Stimulated activated CD4-positive, alpha-beta T cell treated with anti-CD3 and anti-CD28 coated beads, Interleukin-12 subunit alpha, Interleukin-12 subunit beta, amount 100 ng/mL, for 48 hours (primary cell): ENCODE results near the gene TMEM205.
"Not testable (repeated sequence)": the region's sequence is repeated elsewhere in the genome, so short reads cannot be mapped to it uniquely, and the experiment has no call there.

ENCODE experiments used
- DNase-seq, 3 donors: peaks; one replicate each; pipeline ENCODE4 v3.0.0-alpha.2; 2020; ENCODE audit warnings: low read depth in 2 of 3, low spot score in 1 of 3

The TMEM205 gene

DNA sequence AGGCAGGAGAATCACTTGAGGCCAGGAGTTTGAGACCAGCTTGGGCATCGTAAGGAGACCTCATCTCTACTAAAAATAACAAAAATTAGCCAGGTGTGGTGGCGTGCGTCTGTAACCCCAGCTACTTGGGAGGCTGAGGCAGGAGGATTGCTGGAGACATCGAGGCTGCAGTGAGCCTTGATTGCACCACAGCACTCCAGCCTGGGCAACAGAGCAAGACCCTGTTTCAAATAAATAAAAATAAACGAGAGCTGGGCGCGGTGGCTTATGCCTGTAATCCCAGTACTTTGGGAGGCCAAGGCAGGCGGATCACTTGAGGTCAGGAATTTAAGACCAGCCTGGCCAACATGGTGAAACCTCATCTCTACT is 6.0 kb downstream of the TMEM205 start:
- DNase-seq: not testable (repeated sequence)

DNA sequence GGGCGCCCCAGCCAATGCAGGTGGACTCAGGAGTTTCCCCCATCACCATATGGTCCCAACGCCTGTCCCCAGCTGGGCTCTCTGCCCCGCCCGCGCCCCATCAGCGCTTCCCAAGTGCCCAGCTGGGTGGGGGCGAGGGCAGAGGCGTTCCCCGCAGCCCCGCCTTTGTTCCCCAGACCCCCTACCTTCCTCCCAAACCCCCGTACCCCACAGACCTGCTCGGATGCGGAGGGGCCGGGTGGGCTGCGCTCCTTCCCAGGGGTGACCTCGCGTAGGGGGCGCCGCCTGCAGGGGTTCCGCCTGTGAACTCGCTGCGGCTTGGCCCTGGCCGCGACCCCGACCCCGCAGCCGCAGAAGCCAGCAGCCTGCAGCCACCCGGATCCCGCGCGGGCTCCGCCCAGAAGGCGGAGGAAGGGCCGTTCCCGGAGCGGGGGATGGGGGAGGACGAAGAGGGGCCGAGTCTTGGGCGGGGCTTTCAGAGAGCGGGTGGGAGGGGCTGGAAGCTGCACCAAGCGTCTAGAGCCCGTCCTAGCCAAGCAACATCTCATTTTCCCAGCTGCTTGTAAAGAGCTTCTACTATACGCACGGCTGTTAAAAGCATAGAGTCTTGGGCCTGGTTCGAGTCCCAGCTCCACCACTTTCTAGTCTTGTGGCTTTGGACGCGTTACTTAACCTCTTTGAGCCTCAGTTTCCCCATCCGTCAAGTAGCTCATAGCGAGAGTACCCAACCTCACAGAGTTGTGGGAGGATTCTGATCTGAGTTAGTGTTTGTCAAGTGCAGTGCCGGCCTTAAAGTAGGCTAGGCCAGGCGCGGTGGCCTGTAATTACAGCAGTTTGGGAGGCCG is 6.6 kb downstream of the TMEM205 start, which contains the start of gene RAB3D:
Gene RAB3D (minus strand): TSS at position 404 of the 845 bp plus-strand sequence. CDS start 2,258 bp downstream, outside the sequence.
- DNase-seq: peak; percentile 74 to 84 (median 83)

DNA sequence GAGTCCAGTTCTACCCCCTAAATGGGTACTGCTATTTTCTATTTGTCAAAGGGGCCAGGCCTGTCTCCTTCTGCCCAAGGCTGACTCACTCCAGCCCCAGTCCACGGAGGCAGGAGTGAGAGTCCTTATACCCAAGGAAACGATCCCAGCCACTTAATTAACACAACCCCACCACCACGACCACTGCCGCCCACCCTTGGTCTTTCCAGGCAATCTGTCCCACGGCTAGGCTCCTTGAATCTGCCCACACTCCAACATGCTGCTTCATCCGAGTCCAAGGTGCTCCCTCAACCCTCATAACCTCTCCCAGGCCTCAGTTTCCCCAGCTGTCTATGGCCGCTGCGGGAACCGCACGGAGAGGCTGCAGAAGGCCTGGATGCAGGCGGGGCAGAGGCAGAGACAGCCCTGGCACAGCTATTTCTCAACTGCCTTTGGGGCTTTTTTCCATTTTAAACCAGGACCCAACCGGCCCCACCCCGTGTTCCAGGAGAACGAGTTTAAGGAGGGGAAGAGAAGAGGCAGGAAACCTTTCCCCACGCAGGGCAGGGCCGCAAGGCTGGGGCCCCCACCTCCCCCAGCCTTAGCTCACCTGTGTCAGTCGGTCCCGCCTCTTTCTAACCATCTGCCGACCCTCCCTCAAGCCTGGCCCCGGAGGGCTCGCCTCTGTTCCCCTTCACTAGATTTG is 7.4 kb downstream of the TMEM205 start:
- DNase-seq: no peak

DNA sequence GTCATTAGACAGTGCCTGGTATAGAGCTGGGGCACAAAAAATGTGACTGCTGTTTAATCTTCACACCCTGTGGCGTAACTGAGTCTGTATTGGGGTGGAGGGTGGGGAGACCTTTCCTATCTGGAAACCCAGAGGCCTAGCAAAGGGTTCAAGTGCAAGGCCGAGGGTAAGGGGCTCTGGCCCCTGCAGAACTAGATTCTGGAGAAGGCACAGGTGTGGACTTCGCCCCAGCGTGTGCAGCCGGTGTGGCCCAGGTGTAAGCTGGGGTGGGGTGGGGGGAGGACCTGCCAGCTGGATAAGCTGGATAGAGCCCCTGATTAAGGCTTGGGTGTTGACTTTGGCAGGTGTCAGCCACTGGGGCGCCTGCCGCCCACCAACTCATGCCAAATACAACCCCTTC is 7.9 kb downstream of the TMEM205 start:
- DNase-seq: no peak

DNA sequence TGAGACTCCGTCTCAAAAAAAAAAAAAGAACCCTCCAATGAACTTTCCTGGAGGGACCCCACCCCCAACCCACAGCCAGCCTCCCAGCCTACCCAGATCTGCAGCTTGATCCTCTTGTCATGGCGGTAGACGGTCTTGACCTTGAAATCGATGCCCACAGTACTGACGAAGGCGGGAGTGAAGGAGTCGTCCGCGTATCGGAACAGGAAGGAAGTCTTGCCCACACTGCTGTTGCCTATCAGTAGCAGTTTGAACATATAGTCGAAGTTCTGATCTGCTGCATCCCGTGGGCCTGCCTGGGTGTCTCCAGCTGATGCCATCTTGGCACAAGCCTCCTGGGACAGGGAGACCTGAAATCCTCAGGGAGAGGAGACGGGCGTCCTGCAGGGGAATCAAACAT is 9.0 kb downstream of the TMEM205 start:
- DNase-seq: no peak

DNA sequence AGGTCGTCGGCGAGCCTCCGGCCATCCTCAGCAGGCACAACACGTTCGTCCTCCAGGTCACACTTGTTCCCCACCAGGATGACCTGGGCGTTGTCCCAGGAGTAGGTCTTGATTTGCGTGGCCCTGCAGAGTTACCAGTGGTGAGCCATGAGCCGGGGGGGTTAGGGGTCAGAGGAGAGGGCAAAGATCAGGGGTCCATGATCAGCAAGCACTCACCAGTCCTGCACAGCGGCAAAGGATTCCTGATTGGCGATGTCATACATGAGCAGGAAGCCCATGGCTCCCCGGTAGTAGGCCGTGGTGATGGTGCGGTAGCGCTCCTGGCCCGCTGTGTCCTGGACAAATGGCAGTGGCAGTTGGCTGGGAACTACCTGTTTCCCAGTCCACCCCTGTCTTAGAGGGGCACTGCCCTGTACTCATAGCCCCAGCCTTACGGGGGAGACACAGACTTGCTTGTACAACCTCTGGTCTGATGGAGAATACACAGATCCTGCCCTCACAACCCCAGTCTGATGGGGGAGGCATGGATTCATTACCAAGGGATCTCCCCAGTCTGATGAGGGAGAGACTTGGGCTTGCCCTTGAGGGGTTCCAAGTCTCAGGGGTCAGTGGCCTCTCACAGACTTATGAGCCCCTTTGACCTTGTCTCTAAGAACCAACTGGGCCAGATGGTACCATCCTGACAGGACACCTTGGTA is 10.5 kb downstream of the TMEM205 start:
- DNase-seq: no peak

DNA sequence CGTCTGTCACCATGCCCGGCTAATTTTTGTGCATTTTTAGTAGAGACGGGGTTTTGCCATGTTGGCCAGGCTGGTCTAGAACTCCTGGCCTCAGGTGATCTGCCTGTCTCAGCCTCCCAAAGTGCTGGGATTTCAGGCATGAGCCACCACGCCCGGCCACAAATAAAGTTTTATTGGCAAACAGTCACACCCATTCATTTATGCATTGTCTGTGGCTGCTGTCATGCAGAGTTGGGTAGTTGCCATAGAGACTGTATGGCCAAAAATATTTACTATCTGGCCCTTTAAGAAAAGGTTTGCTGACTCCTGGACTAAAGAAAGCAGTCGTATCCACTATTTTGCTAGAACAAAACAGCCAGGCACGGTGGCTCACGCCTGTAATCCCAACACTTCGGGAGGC is 12.2 kb downstream of the TMEM205 start:
- not testable (repeated sequence) for DNase-seq

DNA sequence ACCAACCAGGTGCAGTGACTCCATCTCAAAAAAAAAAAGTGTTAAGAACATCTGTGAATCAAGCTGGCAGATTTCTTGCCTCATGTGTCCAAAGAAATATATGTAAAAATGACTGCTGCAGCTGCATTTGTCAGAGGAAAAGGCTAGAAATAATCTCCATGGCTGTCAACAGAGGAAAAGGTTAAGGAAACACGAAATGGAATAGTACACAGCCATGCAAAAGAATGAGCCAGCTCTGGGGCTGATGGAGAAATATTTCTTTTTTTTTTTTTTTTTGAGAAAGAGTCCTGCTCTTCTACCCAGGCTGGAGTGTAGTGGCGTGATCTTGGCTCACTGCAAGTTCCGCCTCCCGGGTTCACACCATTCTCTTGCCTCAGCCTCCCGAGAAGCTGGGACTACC is 13.2 kb downstream of the TMEM205 start:
- no peak for DNase-seq

DNA sequence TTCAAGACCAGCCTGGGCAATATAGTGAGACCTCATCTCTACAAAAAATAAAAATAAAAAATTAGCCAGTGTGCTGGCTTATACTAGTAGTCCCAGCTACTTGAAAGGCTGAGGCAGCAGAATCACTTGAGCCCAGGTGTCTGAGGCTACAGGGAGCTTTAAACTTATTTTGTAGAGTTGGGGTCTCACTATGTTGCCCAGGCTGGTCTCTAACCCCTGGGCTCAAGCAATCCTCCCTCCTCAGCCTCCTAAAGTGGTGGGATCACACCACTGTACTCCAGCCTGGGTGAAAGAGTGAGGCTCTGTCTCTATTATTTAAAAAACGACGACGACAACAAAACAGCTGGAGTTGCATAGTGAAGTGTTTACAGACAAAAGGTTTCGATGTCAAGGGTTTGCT is 14.6 kb downstream of the TMEM205 start:
- DNase-seq: no peak

DNA sequence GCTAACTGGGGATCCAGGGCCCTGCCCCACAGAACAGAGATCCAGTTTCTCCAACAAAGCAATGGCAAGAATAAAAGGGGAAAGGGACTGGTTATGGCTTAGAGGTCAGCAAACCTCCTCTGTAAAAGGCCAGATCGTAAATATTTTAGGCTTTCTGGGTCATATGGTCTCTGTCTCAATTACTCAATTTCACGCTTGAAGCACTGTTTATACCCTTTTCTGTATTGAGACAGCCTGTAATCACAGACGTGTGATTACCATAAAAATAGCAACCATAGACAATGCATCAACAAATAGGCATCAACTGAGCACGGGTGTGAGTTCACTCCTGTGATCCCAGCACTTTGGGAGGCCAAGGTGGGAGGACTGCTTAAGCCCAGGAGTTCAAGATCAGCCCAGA is 15.9 kb downstream of the TMEM205 start:
- DNase-seq: no peak

DNA sequence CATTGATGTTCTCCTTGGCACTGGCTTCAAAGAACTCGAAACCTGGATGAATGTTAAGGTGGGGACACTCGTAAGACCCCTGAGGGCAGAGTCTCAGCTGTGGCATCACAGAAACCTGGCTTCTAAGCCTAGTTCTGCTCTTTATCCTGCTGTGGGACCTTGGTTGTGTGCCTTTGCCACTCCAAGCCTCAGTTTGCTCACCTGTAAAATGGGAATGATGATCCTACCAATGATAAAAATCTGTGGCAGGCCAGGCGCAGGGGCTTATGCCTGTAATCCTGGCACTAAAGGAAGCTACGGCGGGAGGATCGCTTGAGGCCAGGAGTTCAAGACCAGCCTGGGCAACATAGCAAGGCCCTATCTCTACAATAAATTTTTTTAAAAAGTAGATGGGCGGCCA is 20.5 kb downstream of the TMEM205 start:
- no peak for DNase-seq

DNA sequence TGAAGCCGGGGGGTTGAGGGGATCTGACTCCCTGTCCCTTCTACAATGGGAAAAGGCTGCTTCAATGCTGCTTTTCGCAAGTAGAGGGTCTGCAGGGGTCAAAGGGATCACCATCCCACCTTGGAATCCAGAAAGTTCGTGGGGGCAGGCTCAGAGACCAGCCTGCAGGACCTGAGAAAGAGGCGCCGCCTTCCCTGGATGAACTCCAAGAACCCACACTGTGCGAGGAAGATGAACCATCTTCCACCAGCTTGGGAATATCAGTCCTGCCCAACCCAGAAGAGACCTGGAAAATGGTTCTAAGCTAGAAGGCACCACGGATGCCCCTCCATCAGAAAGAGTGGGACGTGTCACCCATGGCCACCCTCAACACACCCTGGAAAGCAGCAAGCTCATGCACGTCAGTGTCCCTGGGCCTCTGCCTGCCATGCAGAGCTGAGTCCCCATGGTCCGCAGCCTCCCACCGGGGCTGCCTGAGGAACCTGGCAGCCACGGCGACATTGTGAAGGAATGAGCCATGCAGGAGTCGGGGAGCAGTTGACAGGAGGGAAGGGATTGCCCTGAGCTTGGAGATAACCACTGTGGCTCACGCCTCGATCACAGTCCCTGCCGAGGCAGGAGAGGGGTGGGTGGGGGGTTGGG is 21.2 kb downstream of the TMEM205 start:
- no peak for DNase-seq

DNA sequence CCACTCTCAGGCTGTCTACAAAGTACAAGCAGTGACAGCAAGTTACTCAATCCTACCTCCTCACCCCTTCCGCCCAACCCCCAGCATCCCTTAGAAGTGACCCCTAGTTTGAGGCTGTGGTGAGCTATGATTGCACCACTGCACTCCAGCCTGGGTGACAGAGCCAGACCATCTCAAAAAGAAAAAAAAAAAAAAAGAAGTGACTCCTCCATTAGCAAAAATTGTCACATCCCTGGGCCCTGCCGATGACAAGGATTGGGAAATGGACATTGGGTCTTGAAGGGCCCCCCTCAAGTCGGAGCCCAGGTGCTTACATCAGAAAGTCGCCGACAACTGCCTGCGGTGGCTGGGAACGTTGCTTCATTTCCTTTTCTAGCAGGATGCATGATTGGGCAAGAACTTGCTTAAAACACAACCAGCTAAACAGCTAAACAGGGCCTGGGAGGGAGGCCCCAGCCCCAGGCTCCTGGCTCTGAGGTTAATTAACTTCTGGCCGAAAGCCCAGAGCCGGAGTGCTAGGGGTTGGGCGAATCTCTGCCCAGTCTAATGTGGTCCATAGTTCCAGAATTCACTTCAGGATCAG is 21.9 kb downstream of the TMEM205 start:
- peak in 1 of 3 donors; percentile 29 for DNase-seq

DNA sequence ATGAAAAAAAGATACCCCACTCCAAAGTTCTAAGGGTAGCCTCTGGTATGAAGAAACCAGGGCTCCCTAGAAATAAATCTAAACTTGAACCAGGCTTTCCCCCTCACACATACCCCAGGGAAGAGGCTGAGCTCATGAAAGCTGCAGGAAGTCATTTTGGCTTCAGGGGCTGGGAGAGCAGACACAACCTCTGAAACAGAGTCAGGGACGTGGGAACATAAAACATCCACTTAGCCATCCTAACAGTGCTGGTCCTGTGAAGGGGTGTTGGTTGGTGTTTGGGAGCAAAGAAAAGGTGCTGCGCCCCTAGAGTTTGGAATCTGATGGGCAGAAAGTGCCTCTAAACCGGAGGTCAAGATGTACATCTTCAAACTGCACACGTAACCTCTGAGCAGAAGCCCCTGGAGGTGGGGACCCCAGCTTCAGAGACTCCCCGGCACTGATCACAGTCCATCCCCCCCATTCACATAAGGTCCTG is 22.4 kb downstream of the TMEM205 start:
- DNase-seq: no peak

DNA sequence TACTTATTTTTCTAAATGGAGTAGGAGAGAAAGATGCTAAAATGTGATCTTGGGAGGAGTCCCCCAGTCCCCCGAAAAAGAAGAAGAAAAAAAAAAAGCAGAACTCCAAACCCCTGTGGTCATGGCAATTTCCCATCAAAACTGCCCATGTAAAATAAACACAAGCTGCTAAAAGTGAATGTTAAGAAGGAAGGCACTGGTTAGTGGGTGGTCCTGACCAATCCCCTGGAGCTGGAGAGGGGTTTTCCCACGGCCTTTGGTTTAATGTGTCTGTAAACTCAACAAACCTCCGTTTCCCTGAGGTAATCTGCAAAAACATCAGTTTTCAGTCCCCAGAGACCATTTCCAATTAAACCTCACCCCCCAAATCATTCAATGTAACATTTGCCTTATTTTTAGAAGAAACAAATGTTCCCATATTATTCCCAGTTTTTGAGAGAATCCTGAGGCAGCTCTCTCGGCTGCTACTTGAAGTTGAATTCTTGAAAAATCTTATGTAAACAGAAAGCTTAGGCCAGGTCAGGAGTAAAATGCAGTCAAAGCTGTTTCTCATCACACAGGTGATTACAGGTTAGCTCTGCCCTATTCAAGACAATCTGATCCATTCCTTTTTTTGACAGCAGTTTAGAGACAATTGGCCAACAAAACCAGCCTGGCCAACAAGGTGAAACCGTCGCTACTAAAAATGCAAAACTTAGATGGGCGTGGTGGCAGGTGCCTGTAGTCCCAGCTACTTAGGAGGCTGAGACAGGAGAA is 23.6 kb downstream of the TMEM205 start:
- no peak for DNase-seq

DNA sequence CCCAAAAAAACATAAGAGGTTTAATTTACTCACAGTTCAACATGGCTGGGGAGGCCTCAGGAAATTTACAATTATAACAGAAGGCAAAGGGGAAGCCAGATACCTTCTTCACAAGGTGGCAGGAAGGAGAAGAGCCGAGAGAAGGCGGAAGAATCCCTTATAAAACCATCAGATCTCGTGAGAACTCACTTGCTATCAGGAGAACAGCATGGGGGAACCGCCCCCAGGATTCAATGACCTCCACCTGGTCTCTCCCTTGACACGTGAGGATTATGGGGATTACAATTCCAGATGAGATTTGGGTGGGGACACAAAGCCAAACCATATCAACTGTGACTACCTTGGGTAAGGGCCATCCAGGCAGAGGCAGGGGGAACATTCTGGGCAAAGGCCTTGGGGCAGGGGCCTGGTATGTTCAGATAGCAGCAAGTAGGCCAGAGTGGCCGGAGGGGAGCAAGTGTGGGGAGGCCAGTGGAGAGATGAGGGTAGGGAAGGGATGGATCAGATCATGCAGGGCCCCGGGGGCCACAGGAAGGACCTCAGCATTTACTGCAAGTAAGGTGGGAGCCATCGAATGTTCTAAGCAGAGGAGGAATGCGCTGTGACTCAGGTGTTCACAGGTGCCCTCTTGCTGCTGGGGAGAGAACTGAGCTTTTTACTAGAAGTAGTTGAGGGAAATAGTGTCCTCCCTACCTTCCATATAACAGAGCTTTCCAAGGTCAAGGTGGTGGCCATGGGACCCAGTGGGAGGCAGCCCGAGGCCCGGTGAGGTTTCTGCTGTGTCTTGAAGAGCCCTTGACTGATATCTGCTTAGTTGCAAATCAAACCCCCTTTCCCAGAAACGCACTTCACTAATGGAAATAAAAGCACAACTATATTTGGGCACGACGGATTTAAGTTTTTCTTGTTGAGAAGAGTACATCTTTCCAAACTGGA is 24.6 kb downstream of the TMEM205 start:
- no peak for DNase-seq

DNA sequence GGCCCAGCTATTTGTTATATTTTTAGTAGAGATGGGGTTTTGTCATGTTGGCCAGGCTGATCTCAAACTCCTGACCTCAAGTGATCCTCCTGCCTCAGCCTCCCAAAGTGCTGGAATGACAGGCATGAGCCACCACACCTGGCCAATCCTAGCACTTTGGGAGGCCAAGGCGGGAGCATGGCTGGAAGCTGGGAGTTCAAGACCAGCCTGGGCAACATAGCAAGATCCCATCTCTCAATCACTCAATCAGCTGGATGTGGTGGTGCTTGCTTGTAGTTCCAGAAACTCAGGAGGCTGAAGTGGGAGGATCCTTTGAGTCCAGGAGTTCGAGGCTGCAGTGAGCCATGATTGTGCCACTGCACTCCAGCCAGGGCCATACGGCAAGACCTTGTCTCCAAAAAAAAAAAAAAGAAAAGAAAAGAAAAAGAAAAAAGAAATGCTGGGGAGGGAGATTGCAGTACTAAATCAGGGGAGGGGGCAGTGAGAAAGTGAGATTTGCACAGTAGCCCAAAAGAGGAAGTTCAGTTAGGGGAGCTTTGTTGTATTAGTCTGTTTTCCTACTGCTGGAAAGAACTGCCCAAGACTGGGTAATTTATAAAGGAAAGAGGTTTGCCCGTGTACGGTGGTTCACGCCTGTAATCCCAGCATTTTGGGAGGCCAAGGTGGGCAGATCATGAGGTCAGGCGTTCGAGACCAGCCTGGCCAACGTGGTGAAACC is 25.6 kb downstream of the TMEM205 start:
- not testable (repeated sequence) for DNase-seq

DNA sequence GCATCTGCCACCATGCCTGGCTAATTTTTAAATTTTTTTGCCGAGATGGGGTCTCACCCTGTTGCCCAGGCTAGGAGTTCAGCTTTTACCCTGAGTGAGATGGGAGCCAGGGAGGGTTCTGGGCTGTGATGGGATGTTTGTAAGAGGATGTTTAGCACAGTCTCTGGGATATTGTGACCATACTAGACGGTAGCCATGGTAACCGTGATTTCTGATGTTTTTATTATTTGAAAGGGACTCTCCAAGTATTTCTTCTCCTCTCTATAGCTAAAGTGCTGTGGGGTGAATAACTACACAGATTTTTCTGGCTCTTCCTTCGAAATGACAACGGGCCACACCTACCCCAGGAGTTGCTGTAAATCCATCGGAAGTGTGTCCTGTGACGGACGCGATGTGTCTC is 39.7 kb downstream of the TMEM205 start:
- DNase-seq: no peak
